Measurements from ENCODE around the gene ACHE. TPM values are rescaled to one million over a fixed set of nuclear protein-coding genes. Genes with fewer than 3 reads are reported as not detected.
A peak's percentile ranks its signal among the peaks of the same experiment; 100 is the strongest.

ACHE gene
- total RNA-seq, 2 experiments from 2014 or later, result not detected

DNA sequence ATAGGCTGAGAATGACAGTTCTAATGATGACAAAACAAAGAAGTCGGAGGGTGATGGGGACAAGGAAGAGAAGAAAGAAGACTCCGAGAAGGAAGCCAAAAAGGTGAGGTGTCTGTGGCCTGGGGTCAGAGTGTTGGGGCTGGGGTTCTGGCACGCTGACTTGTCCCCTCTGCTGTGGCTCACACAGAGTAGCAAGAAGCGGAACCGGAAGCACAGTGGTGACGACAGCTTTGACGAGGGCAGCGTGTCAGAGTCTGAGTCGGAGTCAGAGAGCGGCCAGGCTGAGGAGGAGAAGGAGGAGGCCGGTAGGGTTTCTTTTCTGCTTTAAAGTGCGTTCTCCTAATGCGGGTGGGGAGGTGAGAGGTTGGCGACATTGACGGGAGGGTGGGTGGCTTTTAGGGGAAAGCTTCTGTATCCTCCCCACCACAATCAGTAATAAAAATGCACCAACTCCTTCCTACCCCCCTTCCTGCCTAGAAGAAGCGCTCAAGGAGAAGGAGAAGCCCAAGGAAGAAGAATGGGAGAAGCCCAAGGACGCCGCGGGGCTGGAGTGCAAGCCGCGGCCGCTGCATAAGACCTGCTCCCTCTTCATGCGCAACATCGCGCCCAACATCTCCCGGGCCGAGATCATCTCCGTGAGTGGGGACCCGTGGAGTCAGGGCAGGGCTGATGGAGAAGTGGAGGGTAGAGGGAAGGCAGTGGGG is 10.8 kb downstream of the ACHE start:
- no peak for DNase-seq (ENCODE audit: low spot score)
- no peak for TF ChIP-seq EZH2phosphoT487 (IDR thresholded peaks at IDR 0.05; ENCODE audit: borderline replicate concordance, low read depth, low read length)
- TF ChIP-seq, protein P1, sequence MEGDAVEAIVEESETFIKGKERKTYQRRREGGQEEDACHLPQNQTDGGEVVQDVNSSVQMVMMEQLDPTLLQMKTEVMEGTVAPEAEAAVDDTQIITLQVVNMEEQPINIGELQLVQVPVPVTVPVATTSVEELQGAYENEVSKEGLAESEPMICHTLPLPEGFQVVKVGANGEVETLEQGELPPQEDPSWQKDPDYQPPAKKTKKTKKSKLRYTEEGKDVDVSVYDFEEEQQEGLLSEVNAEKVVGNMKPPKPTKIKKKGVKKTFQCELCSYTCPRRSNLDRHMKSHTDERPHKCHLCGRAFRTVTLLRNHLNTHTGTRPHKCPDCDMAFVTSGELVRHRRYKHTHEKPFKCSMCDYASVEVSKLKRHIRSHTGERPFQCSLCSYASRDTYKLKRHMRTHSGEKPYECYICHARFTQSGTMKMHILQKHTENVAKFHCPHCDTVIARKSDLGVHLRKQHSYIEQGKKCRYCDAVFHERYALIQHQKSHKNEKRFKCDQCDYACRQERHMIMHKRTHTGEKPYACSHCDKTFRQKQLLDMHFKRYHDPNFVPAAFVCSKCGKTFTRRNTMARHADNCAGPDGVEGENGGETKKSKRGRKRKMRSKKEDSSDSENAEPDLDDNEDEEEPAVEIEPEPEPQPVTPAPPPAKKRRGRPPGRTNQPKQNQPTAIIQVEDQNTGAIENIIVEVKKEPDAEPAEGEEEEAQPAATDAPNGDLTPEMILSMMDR (conservative IDR thresholded peaks at IDR 0.05; ENCODE audit: low read length), result no peak
- Histone ChIP-seq H3K79me2 (ENCODE audit: insufficient read depth, low read depth, low read length) (peaks cover 19% of the 10 kb centered on the region), H3K9me2 (ENCODE audit: insufficient read depth, low read length) (no peaks in the 10 kb centered on the region), H3K4me3 (ENCODE audit: low read depth, low read length, poor library complexity, severe bottlenecking) (no peak overlapping the region), H3K4me2 (ENCODE audit: low read length) (no peak overlapping the region), H4K20me1 (ENCODE audit: insufficient read depth, low read length) (peaks cover 28% of the 10 kb centered on the region), H3K9me3 (ENCODE audit: low read length) (no peaks in the 10 kb centered on the region), H3K4me1 (ENCODE audit: insufficient read depth, low read length, poor library complexity, severe bottlenecking) (peaks cover 32% of the 10 kb centered on the region), H3K36me3 (ENCODE audit: insufficient read depth, low read length) (peaks cover 91% of the 10 kb centered on the region), H3K27ac (ENCODE audit: low read depth, low read length, poor library complexity, severe bottlenecking) (no peak overlapping the region), H2AFZ (ENCODE audit: low read length) (no peak overlapping the region)
- BruUV-seq (replicated peaks), result TSS peak; percentile 52
- intact Hi-C loops (cut with micrococcal nuclease; ENCODE audit: unreplicated experiment), result loop anchor here (10.0 kb wide), 1 partner anchor 800 kb away; the partner anchor contains the start of genes COPS6 and ZNF3
- CTCF ChIA-PET (ENCODE audit: unreplicated experiment), result no interaction called here
- POLR2A ChIA-PET, result no interaction called here

DNA sequence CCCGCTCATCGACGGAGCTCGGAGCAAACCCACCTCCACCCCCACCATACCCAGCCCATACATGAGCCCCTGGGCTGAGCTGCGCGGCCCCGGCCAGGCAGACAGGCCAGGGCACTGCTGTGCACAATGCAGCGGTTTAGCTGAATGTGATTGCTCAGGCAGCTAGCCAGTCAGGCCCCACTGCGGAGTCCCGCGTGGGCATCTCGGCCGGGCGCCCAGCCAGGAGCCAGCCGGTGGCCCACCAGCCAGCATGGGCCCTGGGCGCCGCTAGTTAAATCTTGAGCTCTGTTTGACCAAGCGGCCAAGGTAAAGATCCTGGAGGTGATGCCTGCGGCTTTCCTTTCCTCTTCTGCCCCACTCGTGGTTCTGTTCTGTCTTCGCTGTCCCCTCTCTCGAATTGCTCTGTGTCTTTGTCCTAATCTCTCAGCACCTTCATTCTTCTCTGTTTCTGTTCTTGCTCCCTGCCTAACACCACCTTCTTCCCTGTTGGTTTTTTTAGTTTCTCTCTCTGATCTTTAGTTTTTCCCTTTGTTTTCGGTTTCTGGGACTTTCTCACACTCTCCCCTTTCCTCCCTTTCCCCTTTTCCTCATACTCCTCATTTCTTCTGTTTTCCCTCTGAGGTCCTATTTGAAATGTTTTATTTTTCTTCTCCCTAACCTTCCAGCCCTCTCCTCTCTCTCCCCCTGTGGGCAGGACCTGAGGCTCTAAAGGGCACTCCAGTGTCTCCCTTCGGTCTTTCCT is 12.7 kb downstream of the ACHE start:
- Histone ChIP-seq H3K4me1 (ENCODE audit: insufficient read depth, low read length, poor library complexity, severe bottlenecking) (peaks cover 33% of the 10 kb centered on the region), H3K36me3 (ENCODE audit: insufficient read depth, low read length) (peaks cover 97% of the 10 kb centered on the region), H3K27ac (ENCODE audit: low read depth, low read length, poor library complexity, severe bottlenecking) (no peak overlapping the region), H2AFZ (ENCODE audit: low read length) (no peak overlapping the region), H4K20me1 (ENCODE audit: insufficient read depth, low read length) (peaks cover 21% of the 10 kb centered on the region), H3K4me2 (ENCODE audit: low read length) (no peak overlapping the region), H3K9me3 (ENCODE audit: low read length) (no peaks in the 10 kb centered on the region), H3K79me2 (ENCODE audit: insufficient read depth, low read depth, low read length) (peaks cover 31% of the 10 kb centered on the region), H3K4me3 (ENCODE audit: low read depth, low read length, poor library complexity, severe bottlenecking) (no peak overlapping the region), H3K9me2 (ENCODE audit: insufficient read depth, low read length) (no peaks in the 10 kb centered on the region)
- ChIA-PET POLR2A (no interaction called here), CTCF (ENCODE audit: unreplicated experiment) (no interaction called here)
- intact Hi-C loops (cut with micrococcal nuclease; ENCODE audit: unreplicated experiment), result loop anchor here (10.0 kb wide), 1 partner anchor 798 kb away; the partner anchor contains the start of genes COPS6 and ZNF3
- no TSS peak for BruUV-seq (replicated peaks)
- DNase-seq (ENCODE audit: low spot score), result no peak
- TF ChIP-seq, protein P1 (conservative IDR thresholded peaks at IDR 0.05; ENCODE audit: low read length), result no peak
- TF ChIP-seq EZH2phosphoT487 (IDR thresholded peaks at IDR 0.05; ENCODE audit: borderline replicate concordance, low read depth, low read length), result no peak

Measured in OCI-LY7 (cell line).